Loucy (cell line): Measurements from ENCODE around the gene HACL1.

Source experiments
- EZH2phosphoT487 ChIP-seq: fragments of 200-600 bp; IDR thresholded peaks from 2 replicates; pipeline ENCODE4 v1.6.1; 2018; ENCODE audit warnings: antibody characterized with exemption, mild to moderate bottlenecking, moderate library complexity, borderline replicate concordance
- TF ChIP-seq, protein P1 (sequence below): fragments of 200-600 bp; sonication (generic); conservative IDR thresholded peaks from 2 replicates; pipeline ENCODE4 v1.5.1; 2014; ENCODE audit warnings: mild to moderate bottlenecking, antibody characterized with exemption, low read length

DNA sequence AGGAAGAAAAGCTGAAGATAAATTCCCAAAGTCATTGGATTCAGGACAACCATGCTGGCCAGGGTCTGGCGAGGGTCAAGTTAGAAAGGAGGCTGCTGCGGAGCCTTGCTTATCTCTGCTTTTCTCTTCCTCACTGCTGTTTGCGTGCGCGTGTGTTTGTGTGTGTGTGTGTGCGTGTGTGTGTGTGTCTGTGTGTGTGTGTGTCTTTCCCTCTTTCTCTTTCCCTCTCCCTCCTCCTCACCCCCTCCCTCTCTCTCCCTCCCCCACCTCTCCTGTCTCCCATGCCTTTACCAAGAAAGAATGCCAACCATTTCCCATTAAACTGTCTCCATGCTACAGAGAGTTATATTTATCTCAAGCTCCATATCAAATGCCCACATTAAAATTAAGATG, 79.8 kb downstream of the HACL1 start, which contains the start of gene COLQ:
- TF ChIP-seq, protein P1, sequence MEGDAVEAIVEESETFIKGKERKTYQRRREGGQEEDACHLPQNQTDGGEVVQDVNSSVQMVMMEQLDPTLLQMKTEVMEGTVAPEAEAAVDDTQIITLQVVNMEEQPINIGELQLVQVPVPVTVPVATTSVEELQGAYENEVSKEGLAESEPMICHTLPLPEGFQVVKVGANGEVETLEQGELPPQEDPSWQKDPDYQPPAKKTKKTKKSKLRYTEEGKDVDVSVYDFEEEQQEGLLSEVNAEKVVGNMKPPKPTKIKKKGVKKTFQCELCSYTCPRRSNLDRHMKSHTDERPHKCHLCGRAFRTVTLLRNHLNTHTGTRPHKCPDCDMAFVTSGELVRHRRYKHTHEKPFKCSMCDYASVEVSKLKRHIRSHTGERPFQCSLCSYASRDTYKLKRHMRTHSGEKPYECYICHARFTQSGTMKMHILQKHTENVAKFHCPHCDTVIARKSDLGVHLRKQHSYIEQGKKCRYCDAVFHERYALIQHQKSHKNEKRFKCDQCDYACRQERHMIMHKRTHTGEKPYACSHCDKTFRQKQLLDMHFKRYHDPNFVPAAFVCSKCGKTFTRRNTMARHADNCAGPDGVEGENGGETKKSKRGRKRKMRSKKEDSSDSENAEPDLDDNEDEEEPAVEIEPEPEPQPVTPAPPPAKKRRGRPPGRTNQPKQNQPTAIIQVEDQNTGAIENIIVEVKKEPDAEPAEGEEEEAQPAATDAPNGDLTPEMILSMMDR, result no peak
- no peak for TF ChIP-seq EZH2phosphoT487
